A673 (cell line): Measurements from ENCODE around the gene NRXN3. TPM values are rescaled to one million over a fixed set of nuclear protein-coding genes. Genes with fewer than 3 reads are reported as not detected.

Experiments used
- BruUV-seq: library from RNA; stranded (reverse); fragments of 400-500 nt; replicated peaks from 2 replicates; lab custom pipeline; 2021; lab: Mats Ljungman, UMichigan
- CTCF ChIA-PET: fragments of 300-600 bp; sonication (Branson Sonifier 250); formaldehyde crosslinking; loops from one replicate; lab custom pipeline; 2022; ENCODE audit warnings: antibody characterized with exemption; lab: Charles Lee
- POLR2A ChIA-PET: fragments of 300-600 bp; sonication (Branson Sonifier 250); formaldehyde crosslinking; loops from one replicate; lab custom pipeline; 2022; ENCODE audit warnings: antibody characterized with exemption; ENCODE audit not compliant: low non-redundant PET; lab: Charles Lee
- DNase-seq: peaks from one replicate; pipeline ENCODE4 v3.0.0-alpha.2; 2015; ENCODE audit warnings: low spot score
- H3K27ac ChIP-seq: fragments of 200-600 bp; sonication (generic); 2 replicates; pipeline ENCODE4 v1.5.1; 2016; ENCODE audit warnings: mixed run types, low read depth, mild to moderate bottlenecking, mixed read lengths, antibody characterized with exemption, low read length; ENCODE audit not compliant: poor library complexity, severe bottlenecking
- H3K27me3 ChIP-seq: fragments of 200-600 bp; sonication (generic); replicated peaks from 2 replicates; pipeline ENCODE4 v1.6.1; 2017; ENCODE audit warnings: mixed run types, low read depth, mild to moderate bottlenecking, mixed read lengths, antibody characterized with exemption, low read length; ENCODE audit not compliant: insufficient read depth, poor library complexity
- H3K36me3 ChIP-seq: fragments of 200-600 bp; sonication (generic); 2 replicates; pipeline ENCODE4 v1.6.1; 2016; ENCODE audit warnings: mixed run types, mild to moderate bottlenecking, mixed read lengths, antibody characterized with exemption, low read length; ENCODE audit not compliant: insufficient read depth, poor library complexity, severe bottlenecking
- H3K4me1 ChIP-seq: fragments of 200-600 bp; sonication (generic); 2 replicates; pipeline ENCODE4 v1.6.1; 2017; ENCODE audit warnings: mixed run types, mild to moderate bottlenecking, mixed read lengths, antibody characterized with exemption, low read length; ENCODE audit not compliant: insufficient read depth, poor library complexity, severe bottlenecking
- H3K4me3 ChIP-seq: fragments of 200-600 bp; sonication (generic); 2 replicates; pipeline ENCODE4 v1.5.1; 2016; ENCODE audit warnings: low read depth, mixed run types, mild to moderate bottlenecking, mixed read lengths, low read length; ENCODE audit not compliant: poor library complexity, severe bottlenecking
- H3K9me3 ChIP-seq: fragments of 200-600 bp; sonication (generic); 2 replicates; pipeline ENCODE4 v1.6.1; 2016; ENCODE audit warnings: mixed run types, low read depth, mild to moderate bottlenecking, mixed read lengths, antibody characterized with exemption, low read length; ENCODE audit not compliant: poor library complexity, severe bottlenecking
- EZH2 ChIP-seq: fragments of 200-600 bp; sonication (generic); IDR thresholded peaks from 2 replicates; pipeline ENCODE4 v1.6.1; 2017; ENCODE audit warnings: borderline replicate concordance, low read depth, mild to moderate bottlenecking, mixed read lengths, antibody characterized with exemption, low read length; ENCODE audit not compliant: poor library complexity, severe bottlenecking
- intact Hi-C: fragments of 100-400 bp; cut with micrococcal nuclease; formaldehyde crosslinking; loops from one replicate; pipeline ENCODE4 v1.10.0; 2022; ENCODE audit not compliant: unreplicated experiment
- total RNA-seq: library from RNA; stranded (reverse); gene quantifications from 2 replicates; pipeline ENCODE4 v1.2.3, GENCODE V29; 2021
- TF ChIP-seq, protein P1 (sequence below): fragments of 300-800, 200-600 bp; sonication (generic); conservative IDR thresholded peaks from 2 replicates; pipeline ENCODE4 v1.5.1; 2017; ENCODE audit warnings: low read depth, mild to moderate bottlenecking, antibody characterized with exemption, low read length, moderate library complexity, mixed read lengths

Gene NRXN3
- total RNA-seq, 1 experiment from 2014 or later: 0.21 TPM

DNA sequence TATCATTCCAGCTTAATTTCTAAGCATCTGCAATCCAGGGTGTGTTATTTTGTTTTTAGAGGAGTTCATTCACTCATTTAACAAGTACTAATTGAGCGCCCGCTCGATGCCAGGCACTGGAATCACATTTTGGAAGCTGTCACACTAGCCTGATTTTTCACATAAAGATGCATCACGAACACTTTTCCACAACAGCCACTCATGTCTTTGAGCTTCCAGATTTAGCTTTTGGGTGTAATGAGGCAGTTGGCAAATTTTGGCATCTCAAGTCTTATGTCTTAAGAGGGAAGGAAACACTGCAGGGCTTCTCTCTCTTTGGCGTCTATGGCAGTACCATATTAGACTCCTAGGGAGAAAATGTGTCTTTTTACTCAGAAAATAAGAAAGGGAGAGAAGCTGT lies 14.0 kb downstream of the NRXN3 start:
- TF ChIP-seq, protein P1, sequence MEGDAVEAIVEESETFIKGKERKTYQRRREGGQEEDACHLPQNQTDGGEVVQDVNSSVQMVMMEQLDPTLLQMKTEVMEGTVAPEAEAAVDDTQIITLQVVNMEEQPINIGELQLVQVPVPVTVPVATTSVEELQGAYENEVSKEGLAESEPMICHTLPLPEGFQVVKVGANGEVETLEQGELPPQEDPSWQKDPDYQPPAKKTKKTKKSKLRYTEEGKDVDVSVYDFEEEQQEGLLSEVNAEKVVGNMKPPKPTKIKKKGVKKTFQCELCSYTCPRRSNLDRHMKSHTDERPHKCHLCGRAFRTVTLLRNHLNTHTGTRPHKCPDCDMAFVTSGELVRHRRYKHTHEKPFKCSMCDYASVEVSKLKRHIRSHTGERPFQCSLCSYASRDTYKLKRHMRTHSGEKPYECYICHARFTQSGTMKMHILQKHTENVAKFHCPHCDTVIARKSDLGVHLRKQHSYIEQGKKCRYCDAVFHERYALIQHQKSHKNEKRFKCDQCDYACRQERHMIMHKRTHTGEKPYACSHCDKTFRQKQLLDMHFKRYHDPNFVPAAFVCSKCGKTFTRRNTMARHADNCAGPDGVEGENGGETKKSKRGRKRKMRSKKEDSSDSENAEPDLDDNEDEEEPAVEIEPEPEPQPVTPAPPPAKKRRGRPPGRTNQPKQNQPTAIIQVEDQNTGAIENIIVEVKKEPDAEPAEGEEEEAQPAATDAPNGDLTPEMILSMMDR: no peak
- TF ChIP-seq EZH2: no peak
- Histone ChIP-seq H3K27ac (no peak overlapping the region), H3K4me1 (no peaks in the 10 kb centered on the region), H3K9me3 (no peaks in the 10 kb centered on the region), H3K36me3 (no peaks in the 10 kb centered on the region), H3K27me3 (peaks cover 44% of the 10 kb centered on the region), H3K4me3 (no peak overlapping the region)
- BruUV-seq: no TSS peak
- ChIA-PET POLR2A (no interaction called here), CTCF (interaction anchor here (0.7 kb wide), 1 partner anchor 41 kb away, joined by 3 read pairs; no protein-coding TSS in a partner anchor)
- intact Hi-C loops: no loop called here
- no peak for DNase-seq

DNA sequence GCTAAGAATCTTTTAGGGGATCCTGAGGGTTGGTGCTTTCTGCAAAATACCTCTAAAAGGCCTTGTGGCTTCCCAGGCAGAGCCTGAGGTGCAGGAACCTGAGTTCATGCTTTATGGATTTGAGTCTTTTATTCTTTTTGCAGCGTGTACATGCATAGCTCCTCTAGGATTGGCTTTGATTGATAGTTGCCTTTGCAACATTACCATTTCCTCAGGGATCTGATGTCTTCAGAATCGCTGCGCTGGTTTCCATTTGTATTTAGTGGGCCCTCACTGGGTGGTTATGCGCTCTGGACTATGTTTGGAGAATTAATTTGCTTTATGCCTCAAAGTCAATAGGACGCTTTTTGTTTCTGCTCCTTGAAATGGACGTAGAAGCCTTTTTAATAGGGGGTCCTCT lies 16.1 kb downstream of the NRXN3 start:
- no peak for TF ChIP-seq EZH2
- TF ChIP-seq, protein P1: no peak
- Histone ChIP-seq H3K4me3 (no peak overlapping the region), H3K9me3 (no peaks in the 10 kb centered on the region), H3K27me3 (peaks cover 34% of the 10 kb centered on the region), H3K27ac (no peak overlapping the region), H3K36me3 (no peaks in the 10 kb centered on the region), H3K4me1 (no peaks in the 10 kb centered on the region)
- no TSS peak for BruUV-seq
- ChIA-PET CTCF (no interaction called here), POLR2A (no interaction called here)
- intact Hi-C loops: no loop called here
- DNase-seq: no peak

DNA sequence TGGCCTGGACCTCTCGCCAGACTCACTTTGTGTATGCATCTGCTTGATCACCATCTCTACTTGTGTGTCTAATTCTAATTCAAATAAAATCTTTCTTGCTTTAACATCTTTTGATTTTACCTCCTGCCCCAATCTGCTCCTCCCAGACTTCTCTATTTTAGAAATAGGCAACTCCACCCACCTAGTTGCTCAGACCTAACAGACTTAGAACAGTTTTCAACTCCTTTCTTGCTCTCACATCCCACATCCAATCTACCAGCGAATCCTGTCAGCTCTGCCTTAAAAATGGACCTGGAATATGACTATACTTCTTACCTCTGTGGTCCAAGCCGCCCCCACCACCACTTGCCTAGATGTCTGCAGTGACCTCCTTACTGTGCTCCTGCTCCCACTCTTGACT lies 18.7 kb downstream of the NRXN3 start:
- H3K27ac ChIP-seq: no peak overlapping the region
- H3K4me1 ChIP-seq: no peaks in the 10 kb centered on the region
- no peak for DNase-seq
- no peak overlapping the region for H3K4me3 ChIP-seq
- CTCF ChIA-PET: no interaction called here
- TF ChIP-seq, protein P1: no peak
- no peak for TF ChIP-seq EZH2
- no peaks in the 10 kb centered on the region for H3K9me3 ChIP-seq
- BruUV-seq: no TSS peak
- POLR2A ChIA-PET: no interaction called here
- H3K27me3 ChIP-seq: peaks cover 18% of the 10 kb centered on the region
- intact Hi-C loops: no loop called here
- no peaks in the 10 kb centered on the region for H3K36me3 ChIP-seq
